CD4-positive, alpha-beta memory T cell (primary cell): ENCODE measurements around the gene GPR137C. TPM values are rescaled to one million over a fixed set of nuclear protein-coding genes. Genes with fewer than 3 reads are reported as not detected.
A peak's percentile ranks its signal among the peaks of the same experiment; 100 is the strongest.

Experiments used
- CTCF ChIA-PET: fragments of 350-600 bp; sonication (Branson Sonifier 250); formaldehyde crosslinking; loops from one replicate; lab custom pipeline; 2021; ENCODE audit warnings: inconsistent platforms; ENCODE audit not compliant: partially characterized antibody; lab: Charles Lee
- POLR2A ChIA-PET: fragments of 350-600 bp; sonication (Branson Sonifier 250); formaldehyde crosslinking; loops from one replicate; lab custom pipeline; 2021; ENCODE audit not compliant: partially characterized antibody; lab: Charles Lee
- DNase-seq, 5 donors: peaks; one replicate each; pipeline versions ENCODE4 v3.0.0 to v3.0.0-alpha.2; 2020 to 2022; ENCODE audit warnings: mixed read lengths in 1 of 5
- H3K27ac ChIP-seq: one replicate; pipeline ENCODE4 v1.7.0; 2013; ENCODE audit warnings: low read depth, low read length
- H3K27me3 ChIP-seq: 2 replicates; pipeline ENCODE4 v1.7.0; 2013; ENCODE audit warnings: mild to moderate bottlenecking, low read length, moderate library complexity; ENCODE audit not compliant: insufficient read depth
- H3K36me3 ChIP-seq: 2 replicates; pipeline ENCODE4 v1.7.0; 2013; ENCODE audit warnings: mild to moderate bottlenecking, low read length, moderate library complexity; ENCODE audit not compliant: insufficient read depth
- H3K4me1 ChIP-seq: 2 replicates; pipeline ENCODE4 v1.7.0; 2013; ENCODE audit warnings: mild to moderate bottlenecking, low read length, moderate library complexity; ENCODE audit not compliant: insufficient read depth
- H3K4me3 ChIP-seq, 2 donors: one replicate each; pipeline ENCODE4 v1.7.0; 2013; ENCODE audit warnings: low read length in 2 of 2, mild to moderate bottlenecking in 1 of 2
- H3K9me3 ChIP-seq, 2 donors: one replicate each; pipeline ENCODE4 v1.7.0; 2013; ENCODE audit warnings: low read length in 2 of 2, control low read depth in 1 of 2; ENCODE audit not compliant: control insufficient read depth in 1 of 2
- H3K27ac Mint-ChIP-seq, 7 donors: one replicate each; pipeline ENCODE4 v1.8.0; 2020 to 2021; ENCODE audit warnings: mixed read lengths in 7 of 7, mild to moderate bottlenecking in 6 of 7, inconsistent platforms in 3 of 7, moderate library complexity in 3 of 7
- H3K27me3 Mint-ChIP-seq, 2 donors: one replicate each; pipeline ENCODE4 v1.8.0; 2020 to 2021; ENCODE audit warnings: mixed read lengths in 2 of 2
- H3K36me3 Mint-ChIP-seq, 2 donors: one replicate each; pipeline ENCODE4 v1.8.0; 2020 to 2021; ENCODE audit warnings: mixed read lengths in 2 of 2, inconsistent platforms in 1 of 2, mild to moderate bottlenecking in 1 of 2
- H3K4me1 Mint-ChIP-seq, 4 donors: one replicate each; pipeline ENCODE4 v1.8.0; 2020 to 2021; ENCODE audit warnings: mixed read lengths in 4 of 4, mild to moderate bottlenecking in 1 of 4
- H3K4me3 Mint-ChIP-seq, 8 donors: one replicate each; pipeline ENCODE4 v1.8.0; 2020 to 2021; ENCODE audit warnings: mixed read lengths in 8 of 8, mild to moderate bottlenecking in 7 of 8, moderate library complexity in 6 of 8, inconsistent platforms in 3 of 8
- H3K9me3 Mint-ChIP-seq, 8 donors: one replicate each; pipeline ENCODE4 v1.8.0; 2020 to 2021; ENCODE audit warnings: mixed read lengths in 8 of 8, mild to moderate bottlenecking in 5 of 8, inconsistent platforms in 3 of 8, moderate library complexity in 1 of 8
- intact Hi-C: fragments of 100-400 bp; cut with micrococcal nuclease; formaldehyde crosslinking; loops from one replicate; pipeline ENCODE4 v1.15.1; 2023
- polyA plus RNA-seq, 2 donors: library from polyadenylated mRNA; unstranded; fragments of 300-500 nt; fragmentation: Illumina TruSeq; gene quantifications; one replicate each; pipeline ENCODE4 v1.2.3, GENCODE V29; 2021
- total RNA-seq, 2 experiments: library from RNA; stranded (reverse); gene quantifications; one replicate each; pipeline ENCODE4 v1.2.3, GENCODE V29; 2021

Gene GPR137C
- total and polyA plus RNA-seq, 4 experiments from 2014 or later: 0.20 TPM; not detected in 3

DNA sequence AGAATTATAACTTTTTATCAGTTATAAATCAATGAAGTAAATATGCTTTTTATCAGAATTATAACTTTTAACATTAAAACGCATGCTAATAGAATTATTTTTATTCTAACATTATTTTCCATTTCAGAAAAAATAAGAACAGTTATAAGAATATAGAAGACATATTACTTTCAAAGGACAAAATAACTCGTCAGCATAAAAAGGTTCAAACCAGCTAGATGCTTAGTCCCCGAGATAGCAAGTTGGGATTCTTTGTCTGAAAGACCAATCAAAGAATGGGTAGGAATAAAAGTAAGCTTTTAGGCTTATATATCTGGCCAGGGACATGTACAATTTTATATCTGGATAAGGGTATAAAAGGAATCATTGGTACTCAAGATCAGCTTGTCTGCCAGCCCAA is 66.0 kb downstream of the GPR137C start:
- H3K4me3 Mint-ChIP-seq: no peak overlapping the region
- CTCF ChIA-PET: no interaction called here

DNA sequence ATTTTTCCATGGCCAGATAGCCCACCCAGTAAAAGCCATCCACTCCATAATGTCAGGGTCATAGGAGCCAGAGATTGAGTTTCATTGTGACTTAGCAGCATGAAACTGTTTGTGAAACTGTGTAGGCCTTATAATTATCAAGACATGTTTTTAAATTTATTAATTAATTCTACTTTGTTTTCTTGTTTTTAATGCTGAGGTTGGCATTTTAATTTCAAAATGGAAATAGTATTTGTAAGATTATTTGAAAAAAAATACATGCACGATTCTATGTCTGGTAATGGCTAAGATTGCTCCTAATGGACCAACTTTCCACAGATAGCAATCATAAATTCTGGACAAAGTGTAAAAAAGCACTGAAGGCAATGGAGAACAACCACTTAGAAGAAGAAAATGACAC is 67.1 kb downstream of the GPR137C start:
- Mint-ChIP-seq H3K36me3 (no peaks in the 10 kb centered on the region), H3K4me3 (no peak overlapping the region), H3K27ac (no peak overlapping the region), H3K4me1 (no peaks in the 10 kb centered on the region), H3K9me3 (no peaks in the 10 kb centered on the region), H3K27me3 (peaks cover 0 to 2% of the 10 kb centered on the region in 2 donors)
- no peaks in the 10 kb centered on the region for H3K4me1 ChIP-seq
- H3K27me3 ChIP-seq: no peaks in the 10 kb centered on the region
- CTCF ChIA-PET: no interaction called here
- H3K4me3 ChIP-seq: no peak overlapping the region
- no peak overlapping the region for H3K27ac ChIP-seq
- no peaks in the 10 kb centered on the region for H3K9me3 ChIP-seq
- POLR2A ChIA-PET: no interaction called here
- intact Hi-C loops: no loop called here
- DNase-seq: no peak
- H3K36me3 ChIP-seq: no peaks in the 10 kb centered on the region

More for the DNA sequence above, 66.0 kb downstream of the GPR137C start:
- H3K4me1 Mint-ChIP-seq: no peaks in the 10 kb centered on the region
- no peak for DNase-seq
- Histone ChIP-seq H3K27ac (no peak overlapping the region), H3K4me1 (no peaks in the 10 kb centered on the region), H3K27me3 (no peaks in the 10 kb centered on the region), H3K9me3 (no peaks in the 10 kb centered on the region), H3K36me3 (no peaks in the 10 kb centered on the region), H3K4me3 (no peak overlapping the region)
- H3K27me3 Mint-ChIP-seq: peaks cover 0 to 2% of the 10 kb centered on the region in 2 donors
- no peaks in the 10 kb centered on the region for H3K36me3 Mint-ChIP-seq
- no peaks in the 10 kb centered on the region for H3K9me3 Mint-ChIP-seq
- POLR2A ChIA-PET: no interaction called here
- intact Hi-C loops: no loop called here
- no peak overlapping the region for H3K27ac Mint-ChIP-seq

DNA sequence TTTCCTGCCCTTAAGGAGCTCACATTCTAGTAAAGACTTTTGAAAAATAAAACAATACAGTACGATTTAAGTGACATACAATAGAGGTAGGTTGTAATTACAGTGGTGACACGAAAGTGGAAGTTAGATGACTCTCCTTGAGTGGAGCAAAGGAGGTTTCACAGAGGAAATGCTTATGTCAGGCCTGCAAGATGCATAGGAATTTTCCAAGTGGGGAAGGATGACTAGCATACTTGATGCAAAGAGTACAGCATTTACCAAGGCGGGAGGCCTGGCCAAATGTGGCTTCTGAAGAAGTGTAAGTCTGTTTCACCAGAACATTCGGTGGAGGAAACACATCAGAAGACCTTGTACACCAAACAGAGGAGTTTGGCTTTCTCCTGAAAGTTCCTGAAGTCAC is 87.5 kb downstream of the GPR137C start:
- DNase-seq: no peak
- intact Hi-C loops: loop anchor here (5.0 kb wide), 1 partner anchor 88 kb away; the partner anchor contains the start of genes GPR137C and TXNDC16
- ChIA-PET POLR2A (no interaction called here), CTCF (no interaction called here)
- no peak overlapping the region for H3K4me3 Mint-ChIP-seq
- H3K27me3 Mint-ChIP-seq: no peaks in the 10 kb centered on the region
- H3K9me3 Mint-ChIP-seq: peaks cover 0 to 15% (median 9%) of the 10 kb centered on the region in 8 donors
- H3K27ac ChIP-seq: no peak overlapping the region
- H3K27ac Mint-ChIP-seq: peak overlapping the region in 1 of 7 donors; percentile 0
- H3K36me3 ChIP-seq: no peaks in the 10 kb centered on the region
- no peaks in the 10 kb centered on the region for H3K4me1 ChIP-seq
- H3K9me3 ChIP-seq: no peaks in the 10 kb centered on the region
- H3K4me3 ChIP-seq: no peak overlapping the region
- no peaks in the 10 kb centered on the region for H3K4me1 Mint-ChIP-seq
- H3K36me3 Mint-ChIP-seq: peaks cover 25 to 33% of the 10 kb centered on the region in 2 donors
- no peaks in the 10 kb centered on the region for H3K27me3 ChIP-seq

DNA sequence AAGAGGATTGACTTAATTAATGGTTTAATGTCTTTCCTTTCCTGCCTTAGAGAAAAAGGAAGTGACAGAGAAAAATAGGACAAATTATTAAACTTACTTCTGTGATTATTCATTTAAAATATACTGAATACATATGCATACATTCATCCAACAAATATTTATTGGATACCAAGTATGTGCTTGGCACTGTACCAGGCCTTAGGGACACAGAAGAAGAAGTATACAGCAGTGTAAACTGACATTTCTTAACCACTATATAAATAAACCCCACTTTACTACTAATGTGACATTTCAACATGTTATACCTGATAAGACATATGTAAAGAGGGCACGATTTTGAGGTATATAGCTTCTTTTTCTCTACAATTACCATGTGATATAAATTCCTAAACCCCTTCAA is 89.1 kb downstream of the GPR137C start:
- Histone ChIP-seq H3K4me3 (no peak overlapping the region), H3K36me3 (peaks cover 7% of the 10 kb centered on the region), H3K27me3 (no peaks in the 10 kb centered on the region), H3K9me3 (no peaks in the 10 kb centered on the region), H3K4me1 (no peaks in the 10 kb centered on the region), H3K27ac (no peak overlapping the region)
- Mint-ChIP-seq H3K4me1 (no peaks in the 10 kb centered on the region), H3K9me3 (peaks cover 0 to 15% (median 9%) of the 10 kb centered on the region in 8 donors), H3K27ac (no peak overlapping the region), H3K4me3 (no peak overlapping the region), H3K36me3 (peaks cover 34 to 45% of the 10 kb centered on the region in 2 donors), H3K27me3 (no peaks in the 10 kb centered on the region)
- no peak for DNase-seq
- POLR2A ChIA-PET: no interaction called here
- CTCF ChIA-PET: no interaction called here
- intact Hi-C loops: loop anchor here (5.0 kb wide), 1 partner anchor 89 kb away; the partner anchor contains the start of genes GPR137C and TXNDC16

DNA sequence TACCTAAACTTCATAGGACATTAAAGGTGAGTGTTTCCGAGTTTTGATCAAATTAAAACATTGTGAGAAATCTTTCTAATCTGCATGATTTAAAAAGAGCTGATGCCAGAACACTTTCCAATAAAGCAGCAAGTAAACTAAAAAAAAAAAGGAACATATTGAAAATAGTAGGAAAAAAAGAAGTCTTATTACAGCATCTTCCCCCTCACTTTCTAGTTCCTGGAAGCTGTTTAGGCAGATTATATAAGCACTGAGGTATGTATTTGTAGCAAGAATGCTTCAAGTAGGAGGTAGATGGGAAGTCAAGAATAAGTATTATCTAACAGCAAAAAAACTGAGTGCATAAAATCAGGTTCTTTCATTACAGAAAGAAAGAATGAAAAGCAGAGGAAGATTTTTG is 96.9 kb downstream of the GPR137C start:
- H3K36me3 ChIP-seq: peaks cover 11% of the 10 kb centered on the region

DNA sequence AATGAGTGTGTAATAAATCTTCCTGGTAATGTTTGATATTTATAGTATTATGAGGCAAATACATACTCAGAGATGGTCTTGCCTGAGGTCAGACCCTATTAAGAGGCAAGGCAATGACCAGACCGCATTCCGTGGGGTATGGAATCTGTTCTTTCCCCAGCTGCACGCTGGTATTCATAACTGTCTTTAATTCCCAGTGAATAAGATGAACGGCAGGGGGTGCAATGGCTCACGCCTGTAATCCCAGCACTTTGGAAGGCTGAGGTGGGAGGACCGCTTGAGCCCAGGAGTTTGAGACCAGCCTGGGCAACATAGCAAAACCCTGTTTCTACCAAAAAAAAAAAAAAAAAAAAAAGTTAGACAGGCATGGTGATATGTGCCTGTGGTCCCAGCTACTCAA is 98.1 kb downstream of the GPR137C start:
- Histone ChIP-seq H3K4me3 (no peak overlapping the region), H3K27me3 (no peaks in the 10 kb centered on the region), H3K9me3 (no peaks in the 10 kb centered on the region), H3K27ac (no peak overlapping the region), H3K36me3 (peaks cover 14% of the 10 kb centered on the region), H3K4me1 (no peaks in the 10 kb centered on the region)
- Mint-ChIP-seq H3K4me1 (no peaks in the 10 kb centered on the region), H3K9me3 (no peaks in the 10 kb centered on the region), H3K36me3 (peaks cover 48 to 64% of the 10 kb centered on the region in 2 donors), H3K4me3 (no peak overlapping the region), H3K27ac (no peak overlapping the region), H3K27me3 (no peaks in the 10 kb centered on the region)
- CTCF ChIA-PET: no interaction called here
- POLR2A ChIA-PET: no interaction called here
- DNase-seq: no peak
- intact Hi-C loops: no loop called here

More for the DNA sequence above, 96.9 kb downstream of the GPR137C start:
- intact Hi-C loops: no loop called here
- Histone ChIP-seq H3K27ac (no peak overlapping the region), H3K9me3 (no peaks in the 10 kb centered on the region), H3K27me3 (no peaks in the 10 kb centered on the region), H3K4me3 (no peak overlapping the region), H3K4me1 (no peaks in the 10 kb centered on the region)
- no peaks in the 10 kb centered on the region for H3K4me1 Mint-ChIP-seq
- no peaks in the 10 kb centered on the region for H3K27me3 Mint-ChIP-seq
- POLR2A ChIA-PET: no interaction called here
- no peaks in the 10 kb centered on the region for H3K9me3 Mint-ChIP-seq
- no peak for DNase-seq
- CTCF ChIA-PET: no interaction called here
- no peak overlapping the region for H3K4me3 Mint-ChIP-seq
- peaks cover 41 to 64% of the 10 kb centered on the region in 2 donors for H3K36me3 Mint-ChIP-seq
- peak overlapping the region in 2 of 7 donors; percentile 50 to 74 for H3K27ac Mint-ChIP-seq

DNA sequence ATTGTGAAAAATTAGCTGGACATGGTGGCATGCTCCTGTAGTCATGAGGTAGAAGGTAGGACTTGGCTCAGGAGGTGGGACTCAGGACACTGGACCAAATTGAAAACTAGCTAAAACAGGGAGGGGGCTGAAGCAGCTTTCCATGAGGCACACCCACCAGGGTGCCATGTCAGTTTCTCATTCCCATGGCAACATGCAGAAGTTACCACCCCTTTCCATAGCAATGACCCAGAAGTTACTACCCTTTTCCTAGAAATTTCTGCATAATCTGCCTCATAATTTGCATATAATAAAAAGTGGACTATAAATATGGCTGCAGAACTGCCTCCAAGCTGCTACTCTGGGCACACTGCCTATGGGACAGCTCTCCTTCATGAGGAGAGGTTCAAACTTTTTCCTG is 104.3 kb downstream of the GPR137C start:
- Histone ChIP-seq H3K27me3 (no peaks in the 10 kb centered on the region), H3K9me3 (no peaks in the 10 kb centered on the region), H3K27ac (no peak overlapping the region), H3K36me3 (peaks cover 15% of the 10 kb centered on the region), H3K4me1 (no peaks in the 10 kb centered on the region), H3K4me3 (no peak overlapping the region)
- Mint-ChIP-seq H3K9me3 (no peaks in the 10 kb centered on the region), H3K27me3 (no peaks in the 10 kb centered on the region), H3K27ac (peak overlapping the region in 1 of 7 donors; percentile 10), H3K4me1 (peaks cover 0 to 3% (median under 1%) of the 10 kb centered on the region in 4 donors), H3K4me3 (peak overlapping the region in 1 of 8 donors; percentile 48), H3K36me3 (peaks cover 34 to 55% of the 10 kb centered on the region in 2 donors)
- ChIA-PET CTCF (interaction anchor here (1.1 kb wide), 1 partner anchor 22 kb away, joined by 3 read pairs; no protein-coding TSS in a partner anchor), POLR2A (no interaction called here)
- intact Hi-C loops: no loop called here
- no peak for DNase-seq
